Peyer's patch (tissue), 4 donors: ENCODE results near the gene HENMT1.
"Not testable (repeated sequence)": the region's sequence is repeated elsewhere in the genome, so short reads cannot be mapped to it uniquely, and the experiment has no call there.

ENCODE experiments used
- CTCF ChIP-seq, 6 experiments: fragments of 450-650 bp in 4 of 6; fragments of 200-600 bp in 2 of 6; sonication (generic) in 1 of 6; IDR thresholded peaks; one replicate each; pipeline ENCODE4 v1.5.1; 2017 to 2019; ENCODE audit warnings: antibody characterized with exemption in 6 of 6, mild to moderate bottlenecking in 3 of 6, moderate library complexity in 1 of 6
- POLR2A ChIP-seq, 2 donors: fragments of 450-650 bp; IDR thresholded peaks; one replicate each; pipeline ENCODE4 v1.5.1; 2017; ENCODE audit warnings: antibody characterized with exemption in 2 of 2, mild to moderate bottlenecking in 2 of 2, moderate library complexity in 2 of 2

DNA sequence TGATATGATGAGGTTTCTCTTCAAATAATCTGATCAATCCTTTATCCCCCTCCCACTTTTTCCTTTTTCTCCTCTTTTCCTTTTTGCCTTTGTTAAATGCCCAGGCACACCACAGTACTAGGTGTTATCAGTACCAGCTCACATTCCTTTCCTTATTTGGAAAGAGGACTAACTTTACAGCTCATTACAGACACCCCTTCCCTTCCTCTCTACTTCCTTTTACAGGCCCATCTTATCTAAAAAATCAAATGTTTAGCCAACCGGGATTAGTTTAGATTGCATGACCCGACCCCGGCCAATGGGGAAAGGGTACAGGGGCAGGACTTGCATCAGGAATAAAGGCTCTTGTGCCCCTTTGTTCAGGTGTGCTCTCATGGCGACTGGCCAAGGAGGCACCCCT, 20.8 kb upstream of the HENMT1 start:
- not testable (repeated sequence) for TF ChIP-seq CTCF, POLR2A (IDR thresholded peaks at IDR 0.05)
